Measurements from ENCODE around the gene MRE11. TPM values are rescaled to one million over a fixed set of nuclear protein-coding genes. Genes with fewer than 3 reads are reported as not detected.

Gene MRE11
- polyA plus RNA-seq, 1 of the 3 experiments (the other 2 are of a cell fraction): 2.8 TPM

GRCh38 chr11:94452988-94453387, 40.7 kb downstream of the MRE11 start:
- Histone ChIP-seq H3K9me2 (no peaks in the 10 kb centered on the region), H3K4me1 (ENCODE audit: control insufficient read depth in 1 of 2, insufficient read depth in 2 of 2, low read depth in 1 of 2, low read length in 1 of 2) (peaks cover 0 to 6% of the 10 kb centered on the region in 2 experiments; a peak in 1 of 4 replicates), H4K20me1 (ENCODE audit: insufficient read depth) (no peaks in the 10 kb centered on the region), H3K36me3 (replicated peaks in 1 of 2; ENCODE audit: control insufficient read depth in 1 of 2, insufficient read depth in 2 of 2, low read length in 1 of 2) (peaks cover 13 to 22% of the 10 kb centered on the region in 2 experiments), H3K4me3 (ENCODE audit: low read depth in 2 of 2, low read length in 1 of 2) (no peak overlapping the region), H3K27ac (ENCODE audit: low read depth in 2 of 2, low read length in 1 of 2) (no peak overlapping the region), H3K27me3 (ENCODE audit: insufficient read depth) (no peaks in the 10 kb centered on the region), H3K9ac (no peak overlapping the region), H3K9me3 (no peaks in the 10 kb centered on the region), H3K4me2 (no peak overlapping the region), H3F3A (replicated peaks; ENCODE audit: insufficient read depth) (peaks cover 6% of the 10 kb centered on the region), H3K79me2 (ENCODE audit: insufficient read depth) (no peaks in the 10 kb centered on the region), H2AFZ (ENCODE audit: low read depth) (no peak overlapping the region)
- WGBS (ENCODE audit: low lambda C conversion rate): 94% methylated on average over 2 of the region's 2 CpGs
- ChIA-PET CTCF (interaction anchor here (1.4 kb wide), 1 partner anchor 558 kb away, joined by 3 read pairs; no protein-coding TSS in a partner anchor), POLR2A (no interaction called here)
- DNase-seq: no peak
- no peak for TF ChIP-seq NFIC (IDR thresholded peaks at IDR 0.05; ENCODE audit: borderline replicate concordance)
- TF ChIP-seq REST (IDR thresholded peaks at IDR 0.05; ENCODE audit: low read depth, low read length): no peak
- no peak for TF ChIP-seq EP300 (IDR thresholded peaks at IDR 0.05; ENCODE audit: borderline replicate concordance in 1 of 2, low read depth in 1 of 2, low read length in 1 of 2)
- no peak for TF ChIP-seq FOXM1 (IDR thresholded peaks at IDR 0.05; ENCODE audit: low read depth)
- TF ChIP-seq MXI1 (IDR thresholded peaks at IDR 0.05; ENCODE audit: low read depth, low read length): no peak
- no peak for TF ChIP-seq RFX5 (IDR thresholded peaks at IDR 0.05; ENCODE audit: low read length)
- TF ChIP-seq RAD21 (IDR thresholded peaks at IDR 0.05; ENCODE audit: low read length): no peak
- no peak for TF ChIP-seq EZH2phosphoT487 (IDR thresholded peaks at IDR 0.05; ENCODE audit: borderline replicate concordance, low read depth)
- TF ChIP-seq MAX (IDR thresholded peaks at IDR 0.05; ENCODE audit: low read depth): no peak
- no peak for TF ChIP-seq PBX3 (IDR thresholded peaks at IDR 0.05)
- no peak for TF ChIP-seq FOSL2 (IDR thresholded peaks at IDR 0.05; ENCODE audit: borderline replicate concordance, low read depth)
- TF ChIP-seq ZBTB33 (IDR thresholded peaks at IDR 0.05; ENCODE audit: borderline replicate concordance, low read depth): no peak
- no peak for TF ChIP-seq TCF12 (IDR thresholded peaks at IDR 0.05)
- no peak for TF ChIP-seq GABPA (IDR thresholded peaks at IDR 0.05; ENCODE audit: low read depth)
- TF ChIP-seq SIN3A (IDR thresholded peaks at IDR 0.05; ENCODE audit: borderline replicate concordance, low read depth, low read length): no peak
- TF ChIP-seq POLR2AphosphoS5 (IDR thresholded peaks at IDR 0.05; ENCODE audit: low read depth, low read length): no peak
